ENCODE data around the gene ARTN. TPM values are rescaled to one million over a fixed set of nuclear protein-coding genes. Genes with fewer than 3 reads are reported as not detected.

ARTN gene
- total RNA-seq, 1 donor from 2014 or later: 8.7 TPM

DNA sequence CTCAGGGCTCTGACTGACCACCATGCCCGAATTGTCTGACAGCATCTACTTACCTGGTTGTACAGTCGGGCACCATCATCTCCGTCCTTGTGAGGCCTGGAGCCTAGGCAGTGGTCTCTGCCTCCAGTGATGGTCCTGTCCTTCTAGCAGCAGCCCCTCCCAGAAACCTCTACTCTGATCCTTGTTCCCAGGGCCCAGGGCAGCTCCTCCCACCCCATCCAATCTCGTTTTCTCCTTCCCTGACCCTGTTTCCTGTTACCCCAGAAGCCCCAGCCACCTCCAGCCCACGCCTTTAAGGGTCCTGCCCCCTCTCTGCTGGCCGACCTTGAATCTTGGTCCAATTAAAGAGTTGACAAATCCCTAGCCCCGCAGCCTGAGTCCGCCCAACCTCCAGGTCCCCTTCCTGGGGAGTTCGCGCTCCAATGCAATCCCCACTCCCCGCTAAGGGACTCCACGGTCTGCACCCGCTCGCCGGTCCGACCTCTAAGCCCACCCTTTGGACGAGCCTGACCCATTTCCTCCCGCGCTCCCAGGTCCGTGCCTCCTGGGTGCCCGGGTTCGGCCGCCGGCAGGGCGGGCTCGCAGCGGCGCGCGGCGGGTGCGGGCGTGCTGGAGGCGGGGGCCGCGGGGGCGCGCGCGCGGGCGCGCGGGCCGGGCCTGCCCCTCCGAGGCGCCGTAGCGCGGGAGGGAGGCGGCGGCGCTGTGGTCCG is 45.1 kb downstream of the ARTN start, which contains the start of gene B4GALT2:
TSS of gene B4GALT2 (plus strand) at position 660 of the 710 bp plus-strand sequence. CDS start 1,951 bp downstream, outside the sequence.
- DNase-seq (ENCODE audit: low read depth): no peak
- no peaks in the 10 kb centered on the region for H3K27me3 ChIP-seq (ENCODE audit: control insufficient read depth, insufficient read depth, low read length)
- no peak for FAIRE-seq
- no peak for TF ChIP-seq CTCF (IDR thresholded peaks at IDR 0.05; ENCODE audit: insufficient read depth, low read length, severe bottlenecking)
- H3K4me3 ChIP-seq (ENCODE audit: low read depth, low read length): peak within 1 kb of the TSS; percentile 46
- H3K36me3 ChIP-seq (ENCODE audit: control insufficient read depth, insufficient read depth, low read length): peaks cover 19% of the 10 kb centered on the region

DNA sequence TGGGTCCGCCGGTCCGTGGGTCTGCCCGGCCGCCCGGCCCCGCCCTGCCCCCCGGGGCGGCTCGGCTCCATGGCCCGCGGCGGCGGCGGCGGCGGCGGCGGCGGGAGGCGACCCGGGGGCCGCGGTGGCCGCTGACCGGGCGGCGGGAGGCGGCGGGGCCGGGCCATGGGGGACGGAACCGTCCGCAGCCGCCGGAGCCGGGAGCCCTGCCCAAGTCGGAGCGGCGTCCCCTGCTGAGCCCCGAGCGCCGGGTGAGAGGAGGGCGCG is 45.6 kb downstream of the ARTN start:
- FAIRE-seq: no peak
- no peak for TF ChIP-seq CTCF (IDR thresholded peaks at IDR 0.05; ENCODE audit: insufficient read depth, low read length, severe bottlenecking)
- DNase-seq (ENCODE audit: low read depth): no peak
- Histone ChIP-seq H3K36me3 (ENCODE audit: control insufficient read depth, insufficient read depth, low read length) (peaks cover 19% of the 10 kb centered on the region), H3K27me3 (ENCODE audit: control insufficient read depth, insufficient read depth, low read length) (no peaks in the 10 kb centered on the region), H3K4me3 (ENCODE audit: low read depth, low read length) (peak overlapping the region; percentile 46)

GRCh38 chr1:43979528-43980254 is 46.1 kb downstream of the ARTN start:
- FAIRE-seq (peak; percentile 58), DNase-seq (ENCODE audit: low read depth) (peak; percentile 34)
- peaks cover 23% of the 10 kb centered on the region for H3K36me3 ChIP-seq (ENCODE audit: control insufficient read depth, insufficient read depth, low read length)

DNA sequence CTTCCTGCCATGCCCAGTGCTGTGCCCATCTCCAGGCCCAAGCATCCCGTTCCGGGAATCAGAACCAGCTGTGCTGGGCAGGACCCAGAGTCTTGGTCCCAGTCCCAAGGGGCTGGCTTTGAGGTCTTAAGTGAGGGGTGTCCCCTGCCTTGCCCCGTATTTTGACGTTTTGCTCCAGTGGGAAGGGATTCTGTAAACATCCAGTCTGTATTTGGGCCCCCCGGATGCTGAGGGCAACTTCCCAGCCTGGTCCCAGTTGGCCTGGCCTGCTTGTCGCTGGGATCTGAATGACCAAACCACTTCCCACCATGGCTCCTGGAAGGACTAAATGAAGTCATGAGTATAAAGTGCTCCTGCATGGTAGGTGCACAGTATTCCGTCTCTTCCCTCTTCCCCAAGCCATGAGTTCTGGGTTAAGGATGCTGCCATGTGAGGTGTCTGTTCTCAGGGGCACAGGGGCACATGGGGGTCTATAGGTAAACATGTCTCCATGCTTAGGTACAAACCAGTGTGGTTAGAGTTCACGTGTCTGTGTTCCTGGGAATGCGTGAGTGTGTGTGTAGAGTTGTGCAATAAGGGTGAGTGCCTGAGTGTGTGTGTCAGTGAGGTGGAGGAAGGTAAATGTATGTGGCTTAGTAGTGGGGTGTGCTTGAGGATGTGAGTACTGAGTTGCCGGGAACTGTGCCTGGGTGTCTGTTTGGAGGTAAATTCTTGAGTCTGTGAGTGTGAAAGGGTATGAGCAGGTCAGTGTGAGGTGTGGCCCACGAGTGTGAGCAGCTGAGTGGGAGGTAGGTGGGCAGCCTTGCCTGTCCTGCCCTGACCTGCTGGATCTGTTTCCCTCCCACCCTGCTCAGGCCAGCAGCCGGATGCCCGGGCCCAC is 46.9 kb downstream of the ARTN start:
- Histone ChIP-seq H3K27me3 (ENCODE audit: control insufficient read depth, insufficient read depth, low read length) (no peaks in the 10 kb centered on the region), H3K4me3 (ENCODE audit: low read depth, low read length) (peak overlapping the region; percentile 46), H3K36me3 (ENCODE audit: control insufficient read depth, insufficient read depth, low read length) (peaks cover 25% of the 10 kb centered on the region)
- no peak for TF ChIP-seq CTCF (IDR thresholded peaks at IDR 0.05; ENCODE audit: insufficient read depth, low read length, severe bottlenecking)
- peak; percentile 84 for FAIRE-seq
- peak; percentile 89 for DNase-seq (ENCODE audit: low read depth)

More at GRCh38 chr1:43979528-43980254, 46.1 kb downstream of the ARTN start:
- H3K27me3 ChIP-seq (ENCODE audit: control insufficient read depth, insufficient read depth, low read length): no peaks in the 10 kb centered on the region
- no peak for TF ChIP-seq CTCF (IDR thresholded peaks at IDR 0.05; ENCODE audit: insufficient read depth, low read length, severe bottlenecking)
- H3K4me3 ChIP-seq (ENCODE audit: low read depth, low read length): peak overlapping the region; percentile 46

DNA sequence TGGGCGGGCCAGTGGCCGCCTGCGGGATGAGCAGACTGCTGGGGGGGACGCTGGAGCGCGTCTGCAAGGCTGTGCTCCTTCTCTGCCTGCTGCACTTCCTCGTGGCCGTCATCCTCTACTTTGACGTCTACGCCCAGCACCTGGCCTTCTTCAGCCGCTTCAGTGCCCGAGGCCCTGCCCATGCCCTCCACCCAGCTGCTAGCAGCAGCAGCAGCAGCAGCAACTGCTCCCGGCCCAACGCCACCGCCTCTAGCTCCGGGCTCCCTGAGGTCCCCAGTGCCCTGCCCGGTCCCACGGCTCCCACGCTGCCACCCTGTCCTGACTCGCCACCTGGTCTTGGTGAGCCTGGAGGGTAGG is 47.5 kb downstream of the ARTN start:
- H3K36me3 ChIP-seq (ENCODE audit: control insufficient read depth, insufficient read depth, low read length): peaks cover 26% of the 10 kb centered on the region
- no peak for DNase-seq (ENCODE audit: low read depth)
- H3K4me3 ChIP-seq (ENCODE audit: low read depth, low read length): no peak overlapping the region
- no peaks in the 10 kb centered on the region for H3K27me3 ChIP-seq (ENCODE audit: control insufficient read depth, insufficient read depth, low read length)
- TF ChIP-seq CTCF (IDR thresholded peaks at IDR 0.05; ENCODE audit: insufficient read depth, low read length, severe bottlenecking): no peak
- no peak for FAIRE-seq

All from bronchial epithelial cell (primary cell).